DND-41 (cell line): ENCODE measurements around the gene PNPLA2.
A peak's percentile ranks its signal among the peaks of the same experiment; 100 is the strongest.

Source experiments
- EZH2 ChIP-seq: IDR thresholded peaks from 3 replicates; pipeline ENCODE4 v1.6.1; 2012; ENCODE audit warnings: borderline replicate concordance, low read depth, mild to moderate bottlenecking, moderate library complexity, low read length, inconsistent platforms; ENCODE audit not compliant: severe bottlenecking
- TF ChIP-seq, protein P1 (sequence below): IDR thresholded peaks from 2 replicates; pipeline ENCODE4 v1.5.1; 2012; ENCODE audit warnings: borderline replicate concordance, low read length, moderate library complexity, mild to moderate bottlenecking; ENCODE audit not compliant: poor library complexity, severe bottlenecking; ENCODE audit errors: extremely low read depth

GRCh38 chr11:850775-851763 lies 32.4 kb downstream of the PNPLA2 start:
- TF ChIP-seq, protein P1, sequence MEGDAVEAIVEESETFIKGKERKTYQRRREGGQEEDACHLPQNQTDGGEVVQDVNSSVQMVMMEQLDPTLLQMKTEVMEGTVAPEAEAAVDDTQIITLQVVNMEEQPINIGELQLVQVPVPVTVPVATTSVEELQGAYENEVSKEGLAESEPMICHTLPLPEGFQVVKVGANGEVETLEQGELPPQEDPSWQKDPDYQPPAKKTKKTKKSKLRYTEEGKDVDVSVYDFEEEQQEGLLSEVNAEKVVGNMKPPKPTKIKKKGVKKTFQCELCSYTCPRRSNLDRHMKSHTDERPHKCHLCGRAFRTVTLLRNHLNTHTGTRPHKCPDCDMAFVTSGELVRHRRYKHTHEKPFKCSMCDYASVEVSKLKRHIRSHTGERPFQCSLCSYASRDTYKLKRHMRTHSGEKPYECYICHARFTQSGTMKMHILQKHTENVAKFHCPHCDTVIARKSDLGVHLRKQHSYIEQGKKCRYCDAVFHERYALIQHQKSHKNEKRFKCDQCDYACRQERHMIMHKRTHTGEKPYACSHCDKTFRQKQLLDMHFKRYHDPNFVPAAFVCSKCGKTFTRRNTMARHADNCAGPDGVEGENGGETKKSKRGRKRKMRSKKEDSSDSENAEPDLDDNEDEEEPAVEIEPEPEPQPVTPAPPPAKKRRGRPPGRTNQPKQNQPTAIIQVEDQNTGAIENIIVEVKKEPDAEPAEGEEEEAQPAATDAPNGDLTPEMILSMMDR, result peak; percentile 41
- no peak for TF ChIP-seq EZH2
